Prostate gland (tissue), 2 donors: ENCODE data around the gene PON3.

Experiments
- CTCF ChIP-seq, 4 experiments: fragments of 200-600 bp in 2 of 4; fragments of 450-650 bp in 2 of 4; sonication (generic) in 2 of 4; IDR thresholded peaks; 1 replicate in 3 of 4; 2 replicates in 1 of 4; pipeline ENCODE4 v1.5.1; 2016 to 2019; ENCODE audit warnings: antibody characterized with exemption in 4 of 4, mild to moderate bottlenecking in 2 of 4, moderate library complexity in 2 of 4
- POLR2A ChIP-seq: fragments of 450-650 bp; IDR thresholded peaks from one replicate; pipeline ENCODE4 v1.6.1; 2016; ENCODE audit warnings: antibody characterized with exemption, mild to moderate bottlenecking
- POLR2AphosphoS5 ChIP-seq: sonication (generic); formaldehyde crosslinking; IDR thresholded peaks from one replicate; pipeline ENCODE4 v1.6.1; 2017; ENCODE audit warnings: antibody characterized with exemption

GRCh38 chr7:95427914-95428516 lies 31.8 kb upstream of the PON3 start:
- TF ChIP-seq POLR2AphosphoS5 (no peak), CTCF (IDR thresholded peaks at IDR 0.05) (no peak), POLR2A (no peak)
